Measurements from ENCODE around the gene EN2.
A peak's percentile ranks its signal among the peaks of the same experiment; 100 is the strongest.

Gene EN2

DNA sequence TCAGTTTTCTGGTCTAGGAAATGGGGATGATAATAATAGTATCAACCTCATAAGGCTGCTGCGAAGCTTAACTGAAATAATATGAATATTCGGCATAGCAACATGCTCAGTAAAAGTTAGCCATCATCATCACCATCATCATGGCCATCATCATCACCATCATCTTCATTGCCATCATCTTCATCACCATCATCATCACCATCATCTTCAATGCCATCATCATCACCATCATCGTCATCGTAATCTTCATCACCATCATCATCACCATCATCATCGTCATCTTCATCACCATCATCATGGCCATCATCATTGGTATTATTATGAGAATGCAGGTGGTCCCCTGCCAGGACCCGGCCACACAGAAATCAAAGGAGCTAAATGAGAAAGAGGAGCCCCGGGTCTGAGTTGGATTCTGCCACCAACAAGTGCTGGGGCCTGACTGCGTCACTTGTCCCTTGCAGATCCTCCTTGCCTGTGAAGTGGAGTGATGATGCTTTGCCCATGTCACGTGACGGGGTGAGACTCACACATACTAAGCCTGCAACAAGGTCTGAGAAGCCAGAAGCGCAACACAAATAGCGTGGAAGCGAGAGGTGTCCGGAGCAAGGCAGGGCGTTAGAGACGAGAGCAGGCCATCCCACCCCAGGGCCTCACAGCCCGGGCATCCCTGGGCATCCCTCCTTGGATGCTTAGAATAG lies 46.1 kb upstream of the EN2 start:
- WGBS (ENCODE audit: extremely low coverage, insufficient coverage, insufficient read length) = 100% methylated on average over 3 of the region's 17 CpGs
- no peak overlapping the region for H2BK12ac ChIP-seq (ENCODE audit: low read length)
- no peak overlapping the region for H3K4me3 ChIP-seq (ENCODE audit: low read depth, low read length)
- no peak overlapping the region for H3K23ac ChIP-seq (ENCODE audit: low read length)
- H3K4me1 ChIP-seq (ENCODE audit: control insufficient read depth in 1 of 2, insufficient read depth in 2 of 2, low read length in 2 of 2) = peaks cover 19 to 26% of the 10 kb centered on the region in 2 experiments
- no peak overlapping the region for H2BK120ac ChIP-seq (ENCODE audit: insufficient read depth, low read length, poor library complexity)
- H3K4me2 ChIP-seq (ENCODE audit: low read length) = no peak overlapping the region
- H4K91ac ChIP-seq (ENCODE audit: low read depth, low read length) = no peak overlapping the region
- peaks cover 9% of the 10 kb centered on the region for H3K9me3 ChIP-seq (ENCODE audit: insufficient read depth, low read depth, low read length)
- H3K27ac ChIP-seq (ENCODE audit: low read depth, low read length) = no peak overlapping the region
- no peak overlapping the region for H3K9ac ChIP-seq (ENCODE audit: low read length)
- H4K8ac ChIP-seq (ENCODE audit: low read depth, low read length) = no peak overlapping the region
- H3K18ac ChIP-seq (ENCODE audit: low read length) = no peak overlapping the region
- no peak overlapping the region for H3K14ac ChIP-seq (ENCODE audit: low read length)
- no peak overlapping the region for H4K12ac ChIP-seq (ENCODE audit: low read depth, low read length)
- DNase-seq = no peak
- H3K79me2 ChIP-seq (ENCODE audit: control insufficient read depth, insufficient read depth, low read length, poor library complexity) = no peaks in the 10 kb centered on the region
- no peaks in the 10 kb centered on the region for H3K27me3 ChIP-seq (ENCODE audit: insufficient read depth, low read length)
- no peaks in the 10 kb centered on the region for H3K79me1 ChIP-seq (ENCODE audit: low read length)
- H3K4ac ChIP-seq (ENCODE audit: low read depth, low read length) = no peak overlapping the region
- no peak overlapping the region for H2BK5ac ChIP-seq (ENCODE audit: low read depth, low read length, poor library complexity)
- H3K36me3 ChIP-seq (ENCODE audit: control insufficient read depth in 1 of 2, insufficient read depth in 2 of 2, low read length in 2 of 2) = no peaks in the 10 kb centered on the region
- no peak overlapping the region for H2AK5ac ChIP-seq (ENCODE audit: low read length)
- no peak overlapping the region for H2AFZ ChIP-seq (ENCODE audit: insufficient read depth, low read length, poor library complexity)

DNA sequence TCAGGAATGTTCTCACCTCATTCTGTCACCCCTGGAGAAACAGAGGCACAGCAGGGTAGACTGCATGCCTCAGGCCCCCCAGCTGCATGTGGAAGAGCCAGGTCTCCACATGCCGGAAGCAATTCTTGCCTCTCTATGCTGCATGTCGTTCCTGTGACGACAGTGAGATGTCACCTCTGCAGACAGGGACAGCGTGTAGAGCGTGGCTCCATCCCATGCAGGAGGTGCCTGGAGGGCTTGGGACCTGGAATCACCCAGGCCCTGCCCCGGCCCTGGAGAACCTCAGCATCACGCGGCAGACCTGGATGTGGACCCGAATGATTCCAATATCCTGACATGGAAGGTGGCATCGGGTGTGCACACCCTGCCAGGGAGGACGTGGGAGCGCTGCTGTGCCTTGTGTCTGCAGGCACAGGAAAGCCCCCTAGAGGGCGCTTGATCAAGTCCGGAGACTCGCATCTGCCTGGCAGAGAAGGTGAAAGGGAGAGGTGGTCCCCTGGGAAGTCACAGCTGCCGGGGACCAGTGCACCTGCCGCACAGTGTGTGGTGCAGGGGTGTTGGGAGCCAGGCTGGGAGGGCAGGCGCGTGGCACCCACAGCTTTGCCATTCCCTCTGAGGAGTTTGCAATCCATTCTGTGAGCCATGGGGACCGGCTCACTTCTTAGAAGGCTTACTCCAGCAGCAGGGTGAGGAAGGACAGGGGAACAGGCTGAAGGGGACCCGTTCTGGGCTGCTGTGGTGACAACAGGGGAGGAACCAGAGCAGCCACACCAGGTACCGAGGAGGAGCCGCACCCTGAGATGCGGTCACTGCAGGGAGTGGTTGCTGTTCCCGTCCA lies 45.3 kb upstream of the EN2 start:
- no peaks in the 10 kb centered on the region for H3K79me1 ChIP-seq (ENCODE audit: low read length)
- no peak overlapping the region for H4K8ac ChIP-seq (ENCODE audit: low read depth, low read length)
- H3K79me2 ChIP-seq (ENCODE audit: control insufficient read depth, insufficient read depth, low read length, poor library complexity) = no peaks in the 10 kb centered on the region
- no peak overlapping the region for H4K91ac ChIP-seq (ENCODE audit: low read depth, low read length)
- no peak overlapping the region for H3K14ac ChIP-seq (ENCODE audit: low read length)
- no peak overlapping the region for H3K4me3 ChIP-seq (ENCODE audit: low read depth, low read length)
- no peak overlapping the region for H2BK120ac ChIP-seq (ENCODE audit: insufficient read depth, low read length, poor library complexity)
- H3K9ac ChIP-seq (ENCODE audit: low read length) = no peak overlapping the region
- no peak overlapping the region for H3K18ac ChIP-seq (ENCODE audit: low read length)
- H3K36me3 ChIP-seq (ENCODE audit: control insufficient read depth in 1 of 2, insufficient read depth in 2 of 2, low read length in 2 of 2) = no peaks in the 10 kb centered on the region
- no peak overlapping the region for H2AK5ac ChIP-seq (ENCODE audit: low read length)
- peak in 1 of 2 donors; percentile 61 for DNase-seq
- H3K27ac ChIP-seq (ENCODE audit: low read depth, low read length) = no peak overlapping the region
- WGBS (ENCODE audit: extremely low coverage, insufficient coverage, insufficient read length) = no CpG with 5 or more reads among the region's 25 CpGs
- no peak overlapping the region for H4K12ac ChIP-seq (ENCODE audit: low read depth, low read length)
- no peak overlapping the region for H2AFZ ChIP-seq (ENCODE audit: insufficient read depth, low read length, poor library complexity)
- H3K27me3 ChIP-seq (ENCODE audit: insufficient read depth, low read length) = no peaks in the 10 kb centered on the region
- H3K9me3 ChIP-seq (ENCODE audit: insufficient read depth, low read depth, low read length) = peaks cover 9% of the 10 kb centered on the region
- H2BK12ac ChIP-seq (ENCODE audit: low read length) = no peak overlapping the region
- H3K23ac ChIP-seq (ENCODE audit: low read length) = no peak overlapping the region
- H3K4me2 ChIP-seq (ENCODE audit: low read length) = no peak overlapping the region
- no peak overlapping the region for H2BK5ac ChIP-seq (ENCODE audit: low read depth, low read length, poor library complexity)
- no peak overlapping the region for H3K4ac ChIP-seq (ENCODE audit: low read depth, low read length)
- H3K4me1 ChIP-seq (ENCODE audit: control insufficient read depth in 1 of 2, insufficient read depth in 2 of 2, low read length in 2 of 2) = peaks cover 19 to 26% of the 10 kb centered on the region in 2 experiments

DNA sequence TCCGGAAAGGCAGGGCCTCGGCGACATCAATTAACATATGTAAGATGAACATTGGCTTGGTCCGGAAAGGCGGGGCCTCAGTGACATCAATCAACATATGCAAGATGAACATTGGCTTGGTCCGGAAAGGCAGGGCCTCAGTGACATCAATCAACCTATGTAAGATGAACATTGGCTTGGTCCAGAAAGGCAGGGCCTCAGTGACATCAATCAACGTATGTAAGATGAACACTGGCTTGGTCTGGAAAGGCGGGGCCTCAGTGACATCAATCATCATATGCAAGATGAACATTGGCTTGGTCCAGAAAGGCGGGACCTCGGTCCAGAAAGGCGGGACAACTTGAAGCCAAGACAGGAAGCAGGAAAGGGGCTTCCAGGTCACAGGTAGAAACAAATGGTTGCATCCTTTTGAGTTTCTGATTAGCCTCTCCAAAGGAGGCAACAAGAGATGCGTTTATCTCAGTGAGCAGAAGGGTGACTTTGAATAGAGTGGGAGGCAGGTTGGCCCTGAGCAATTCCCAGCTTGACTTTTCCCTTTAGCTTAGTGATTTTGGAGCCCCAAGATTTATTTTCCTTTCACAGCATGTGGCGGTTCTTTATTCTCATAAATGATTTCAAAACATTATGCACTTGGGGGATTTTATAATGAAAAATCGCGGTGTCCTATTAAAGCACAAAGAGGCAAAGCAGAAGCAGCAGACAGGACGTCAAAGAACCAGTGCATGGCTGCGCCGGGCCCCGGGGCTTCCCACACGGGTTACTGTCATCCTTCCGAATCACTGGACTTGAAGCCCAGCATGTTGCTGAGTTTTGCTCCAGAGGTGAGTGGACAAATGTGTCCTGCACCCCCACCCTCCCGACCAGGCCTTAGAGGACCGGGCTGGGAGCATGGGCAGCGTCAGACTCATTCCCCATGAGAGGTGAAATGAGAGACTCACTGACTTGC lies 43.1 kb upstream of the EN2 start:
- Histone ChIP-seq H3K9me3 (ENCODE audit: insufficient read depth, low read depth, low read length) (peaks cover 4% of the 10 kb centered on the region), H3K4ac (ENCODE audit: low read depth, low read length) (no peak overlapping the region), H3K14ac (ENCODE audit: low read length) (no peak overlapping the region), H4K91ac (ENCODE audit: low read depth, low read length) (no peak overlapping the region), H3K4me3 (ENCODE audit: low read depth, low read length) (no peak overlapping the region), H2BK12ac (ENCODE audit: low read length) (no peak overlapping the region), H2AFZ (ENCODE audit: insufficient read depth, low read length, poor library complexity) (no peak overlapping the region), H2BK5ac (ENCODE audit: low read depth, low read length, poor library complexity) (no peak overlapping the region), H4K12ac (ENCODE audit: low read depth, low read length) (no peak overlapping the region), H2AK5ac (ENCODE audit: low read length) (no peak overlapping the region), H3K18ac (ENCODE audit: low read length) (no peak overlapping the region), H3K23ac (ENCODE audit: low read length) (no peak overlapping the region), H3K27ac (ENCODE audit: low read depth, low read length) (no peak overlapping the region), H4K8ac (ENCODE audit: low read depth, low read length) (no peak overlapping the region), H3K79me2 (ENCODE audit: control insufficient read depth, insufficient read depth, low read length, poor library complexity) (no peaks in the 10 kb centered on the region), H3K79me1 (ENCODE audit: low read length) (no peaks in the 10 kb centered on the region), H3K27me3 (ENCODE audit: insufficient read depth, low read length) (no peaks in the 10 kb centered on the region), H2BK120ac (ENCODE audit: insufficient read depth, low read length, poor library complexity) (no peak overlapping the region), H3K36me3 (ENCODE audit: control insufficient read depth in 1 of 2, insufficient read depth in 2 of 2, low read length in 2 of 2) (no peaks in the 10 kb centered on the region), H3K9ac (ENCODE audit: low read length) (no peak overlapping the region), H3K4me1 (ENCODE audit: control insufficient read depth in 1 of 2, insufficient read depth in 2 of 2, low read length in 2 of 2) (peaks cover 9 to 13% of the 10 kb centered on the region in 2 experiments), H3K4me2 (ENCODE audit: low read length) (no peak overlapping the region)
- DNase-seq = no peak
- no CpG with 5 or more reads among the region's 24 CpGs for WGBS (ENCODE audit: extremely low coverage, insufficient coverage, insufficient read length)

DNA sequence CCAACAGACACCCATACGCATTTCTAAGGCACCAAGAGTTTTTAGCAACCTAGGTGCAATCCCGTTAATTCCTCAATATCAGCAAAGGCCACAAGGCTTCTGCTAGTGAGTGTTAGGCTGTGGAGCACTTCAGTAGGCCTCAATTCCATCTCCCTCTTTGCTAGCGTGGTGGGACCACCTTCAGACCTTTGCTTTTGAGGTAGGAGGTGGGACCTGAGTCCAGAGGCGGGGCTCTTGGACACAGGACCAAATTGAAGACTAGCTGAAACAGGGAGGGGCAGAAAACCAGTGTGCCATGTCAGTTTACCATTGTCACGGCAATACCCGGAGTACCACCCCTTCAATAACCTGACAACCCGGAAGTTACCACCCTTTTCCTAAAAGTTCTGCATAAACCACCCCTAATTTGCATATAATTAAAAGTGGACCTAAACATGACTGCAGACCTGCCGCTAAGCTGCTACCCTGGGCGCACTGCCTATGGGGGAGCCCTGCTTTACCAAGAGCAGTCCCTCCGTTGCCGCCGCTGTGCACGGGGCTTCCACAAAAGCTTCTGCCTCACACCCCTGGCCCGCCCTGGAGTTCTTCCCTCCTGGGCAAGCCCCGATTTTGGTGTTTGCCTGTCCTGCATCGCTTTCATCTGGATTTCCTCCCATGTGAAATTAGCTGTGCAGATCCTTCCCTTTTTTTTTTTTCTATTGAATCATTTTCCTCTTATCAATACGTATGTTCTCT lies 41.1 kb upstream of the EN2 start:
- Histone ChIP-seq H3K4ac (ENCODE audit: low read depth, low read length) (no peak overlapping the region), H2BK5ac (ENCODE audit: low read depth, low read length, poor library complexity) (no peak overlapping the region)
- WGBS (ENCODE audit: extremely low coverage, insufficient coverage, insufficient read length) = no CpG with 5 or more reads among the region's 17 CpGs

More for the DNA sequence above, 41.1 kb upstream of the EN2 start:
- DNase-seq = no peak
- Histone ChIP-seq H3K18ac (ENCODE audit: low read length) (no peak overlapping the region), H3K36me3 (ENCODE audit: control insufficient read depth in 1 of 2, insufficient read depth in 2 of 2, low read length in 2 of 2) (no peaks in the 10 kb centered on the region), H3K14ac (ENCODE audit: low read length) (no peak overlapping the region), H3K4me1 (ENCODE audit: control insufficient read depth in 1 of 2, insufficient read depth in 2 of 2, low read length in 2 of 2) (no peaks in the 10 kb centered on the region), H4K12ac (ENCODE audit: low read depth, low read length) (no peak overlapping the region), H3K79me2 (ENCODE audit: control insufficient read depth, insufficient read depth, low read length, poor library complexity) (no peaks in the 10 kb centered on the region), H4K8ac (ENCODE audit: low read depth, low read length) (no peak overlapping the region), H3K9me3 (ENCODE audit: insufficient read depth, low read depth, low read length) (peaks cover 3% of the 10 kb centered on the region), H4K91ac (ENCODE audit: low read depth, low read length) (no peak overlapping the region), H3K79me1 (ENCODE audit: low read length) (no peaks in the 10 kb centered on the region), H3K4me3 (ENCODE audit: low read depth, low read length) (no peak overlapping the region), H2AFZ (ENCODE audit: insufficient read depth, low read length, poor library complexity) (no peak overlapping the region), H3K23ac (ENCODE audit: low read length) (no peak overlapping the region), H3K4me2 (ENCODE audit: low read length) (no peak overlapping the region), H3K9ac (ENCODE audit: low read length) (no peak overlapping the region), H2BK12ac (ENCODE audit: low read length) (no peak overlapping the region), H3K27me3 (ENCODE audit: insufficient read depth, low read length) (no peaks in the 10 kb centered on the region), H3K27ac (ENCODE audit: low read depth, low read length) (no peak overlapping the region), H2AK5ac (ENCODE audit: low read length) (no peak overlapping the region), H2BK120ac (ENCODE audit: insufficient read depth, low read length, poor library complexity) (no peak overlapping the region)

Data from trophoblast cell (in vitro differentiated cells and primary cell).